Suppressor macrophage treated with lipopolysaccharide for 4 hours (primary cell): ENCODE results near the gene LANCL2.

Source experiments
- DNase-seq: peaks from one replicate; pipeline ENCODE4 v3.0.0-alpha.2; 2020

Gene LANCL2

DNA sequence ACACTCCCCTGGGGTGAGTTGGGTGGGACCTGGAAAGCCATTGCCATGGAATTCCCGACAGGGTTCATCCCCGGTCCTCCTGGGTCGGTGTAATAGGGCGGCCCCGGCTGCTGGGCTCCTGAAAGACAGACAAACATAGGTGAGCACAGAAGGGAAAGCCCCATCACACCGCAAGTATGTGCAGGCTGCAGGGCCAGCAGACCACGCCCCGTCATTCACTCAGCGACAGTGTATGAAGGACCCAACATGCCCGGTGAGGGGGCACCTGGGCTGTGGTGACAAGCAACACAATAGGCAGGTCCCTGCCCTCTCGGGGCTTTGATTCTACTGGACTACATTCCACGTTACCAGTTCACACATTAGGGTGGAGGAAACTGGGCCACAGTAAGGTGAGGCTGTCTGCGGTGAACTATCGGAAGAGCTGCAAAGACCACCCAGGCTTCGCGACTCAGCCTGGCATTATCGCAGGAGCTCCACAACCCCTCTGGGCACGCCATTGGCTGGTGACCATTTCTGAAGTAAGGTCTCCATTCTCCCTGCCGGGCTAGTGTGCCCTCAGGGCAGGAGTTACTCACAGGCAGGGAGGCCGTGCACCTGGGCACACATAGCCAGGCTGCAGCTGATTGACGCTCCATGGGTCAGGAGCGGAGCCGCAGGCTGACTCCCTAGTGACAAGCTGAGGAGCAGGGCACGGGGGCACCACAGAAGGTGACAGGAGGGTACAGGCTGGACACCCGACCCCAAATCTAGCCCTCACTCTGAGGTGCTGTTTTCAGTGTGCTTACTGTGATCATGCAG is 108.0 kb downstream of the LANCL2 start:
- DNase-seq: no peak

DNA sequence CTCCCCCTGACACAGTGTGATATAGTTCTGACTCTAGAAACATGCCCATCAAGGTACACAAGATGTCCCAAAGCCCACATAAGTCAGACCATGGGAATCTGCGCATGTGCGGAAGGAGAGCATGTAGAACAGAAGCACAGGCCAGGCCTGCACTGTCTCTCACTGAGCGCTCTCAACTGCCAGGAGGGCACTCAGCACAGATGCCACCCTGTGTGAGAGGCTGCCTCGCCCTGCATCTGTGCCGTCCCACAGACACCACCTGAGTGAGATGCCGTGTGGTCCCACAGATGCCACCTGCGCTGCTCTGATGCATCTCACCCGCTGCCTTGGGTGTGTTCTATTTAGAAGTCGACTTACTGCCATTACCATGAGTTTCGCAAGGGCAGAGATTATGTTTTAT is 108.8 kb downstream of the LANCL2 start:
- DNase-seq: no peak

GRCh38 chr7:55474944-55475854 is 110.1 kb downstream of the LANCL2 start:
- no peak for DNase-seq

DNA sequence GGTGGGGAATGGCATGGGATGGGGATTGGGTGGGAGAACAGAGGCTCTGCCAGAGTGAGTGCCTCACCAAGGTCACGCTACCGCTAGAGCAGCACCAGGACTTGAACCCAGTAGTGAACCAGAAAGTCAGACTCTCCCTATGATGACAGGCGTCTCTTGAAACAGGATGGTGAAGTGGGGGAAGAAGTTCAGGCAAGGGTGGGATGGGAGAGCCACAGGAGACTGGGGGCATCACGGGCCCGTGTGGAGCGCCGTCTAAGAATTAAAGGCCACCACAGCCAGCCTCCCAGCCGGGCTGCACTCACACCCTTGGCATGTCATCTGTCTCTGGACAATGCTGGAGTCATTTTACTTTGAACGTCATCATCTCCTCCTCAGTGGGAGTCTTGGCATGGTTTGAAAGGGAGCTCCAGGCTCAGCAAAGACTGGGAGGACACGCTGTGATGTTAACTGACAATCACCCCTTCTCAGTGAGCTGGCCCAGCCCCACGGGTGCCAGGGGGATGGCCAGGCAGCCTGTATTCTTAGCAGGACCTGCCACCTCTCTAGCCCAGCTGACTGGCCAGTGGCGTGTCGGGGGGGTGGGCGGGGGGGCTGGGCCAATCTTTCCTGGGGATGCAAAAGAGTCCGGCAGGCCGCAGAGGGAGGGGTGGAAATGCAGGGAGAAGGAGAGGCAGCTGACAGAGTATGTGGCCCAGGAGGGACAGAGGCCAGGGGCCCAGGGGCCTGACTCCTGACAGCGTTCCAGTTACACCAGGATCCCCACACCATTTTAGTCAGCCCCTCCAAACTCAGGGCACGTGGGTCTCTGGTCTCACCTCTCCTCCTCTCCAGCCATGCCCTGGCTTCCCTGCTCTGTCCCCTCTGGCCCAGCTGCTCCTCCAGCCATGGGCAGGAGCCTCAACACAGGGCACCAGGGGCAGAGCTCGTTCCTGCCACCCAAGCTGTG is 111.0 kb downstream of the LANCL2 start:
- DNase-seq: no peak

DNA sequence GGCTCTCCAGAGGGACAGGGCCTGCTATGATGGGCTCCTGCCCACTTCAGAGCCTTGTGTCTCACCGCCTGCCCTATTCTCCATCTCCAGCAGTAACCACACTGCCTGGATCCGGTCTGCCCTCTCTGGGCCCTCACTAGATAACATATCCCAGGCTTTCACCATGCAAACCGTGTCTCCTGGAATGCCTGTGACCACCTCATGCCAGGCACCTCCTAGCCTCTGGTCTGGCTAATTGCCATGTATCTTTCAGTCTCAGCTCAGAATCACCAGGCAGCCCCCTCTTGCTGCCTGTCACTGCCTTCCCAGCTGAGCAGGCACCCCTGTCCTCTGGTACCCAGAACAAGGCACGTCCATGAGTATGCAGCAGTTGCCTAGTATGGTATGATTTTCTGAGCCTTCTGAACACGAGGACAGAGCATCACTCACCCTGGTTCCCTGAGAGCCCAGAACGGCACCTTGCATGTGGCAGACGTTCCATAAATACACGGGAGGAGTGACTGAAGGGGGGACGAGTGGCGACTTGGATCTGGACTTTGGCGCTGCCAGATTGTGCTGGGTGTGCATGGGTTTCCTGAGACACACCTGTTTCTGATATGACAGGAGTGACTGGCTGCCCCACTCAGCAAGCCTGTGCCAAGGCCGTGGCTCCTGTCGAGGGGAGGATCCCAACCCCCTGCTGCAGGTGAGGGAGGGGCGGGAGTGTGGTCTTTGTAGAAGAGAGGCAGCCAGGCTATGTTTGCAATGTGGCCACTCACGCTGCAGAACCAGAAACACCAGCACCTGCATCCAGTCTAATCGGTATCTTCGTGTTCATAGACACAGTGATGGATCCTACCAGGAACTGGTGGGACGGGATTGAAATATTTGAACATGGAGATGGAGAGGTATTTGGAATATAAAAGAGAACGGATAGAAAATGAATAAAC is 112.0 kb downstream of the LANCL2 start:
- DNase-seq: no peak

DNA sequence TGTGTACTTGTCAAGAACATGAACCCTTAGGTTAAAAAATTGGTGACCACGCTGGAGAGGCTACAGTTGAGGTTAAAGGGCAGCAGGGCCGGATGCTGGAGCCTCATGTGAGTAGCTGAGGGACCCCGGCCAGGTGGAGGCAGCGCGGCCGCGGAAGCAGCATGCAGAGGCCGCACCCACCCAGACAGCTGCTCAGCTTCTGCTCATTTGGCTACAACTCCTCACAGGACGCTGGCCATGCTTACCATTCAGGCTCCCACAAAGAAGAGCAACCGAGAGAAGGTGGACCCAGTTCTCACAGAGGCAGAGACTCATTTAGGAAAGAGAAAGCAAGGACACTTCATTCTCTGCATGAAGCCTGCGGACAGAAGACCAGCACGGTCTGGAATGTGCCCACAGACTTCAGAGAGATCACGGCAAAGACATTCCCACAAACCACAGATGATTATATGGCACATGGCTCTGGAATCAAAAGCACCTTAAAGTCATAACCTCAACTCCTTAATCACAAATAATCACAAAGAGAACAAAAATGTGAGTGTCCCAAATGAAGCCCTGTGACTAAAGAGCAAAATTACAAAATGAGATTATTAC is 112.7 kb downstream of the LANCL2 start:
- no peak for DNase-seq

DNA sequence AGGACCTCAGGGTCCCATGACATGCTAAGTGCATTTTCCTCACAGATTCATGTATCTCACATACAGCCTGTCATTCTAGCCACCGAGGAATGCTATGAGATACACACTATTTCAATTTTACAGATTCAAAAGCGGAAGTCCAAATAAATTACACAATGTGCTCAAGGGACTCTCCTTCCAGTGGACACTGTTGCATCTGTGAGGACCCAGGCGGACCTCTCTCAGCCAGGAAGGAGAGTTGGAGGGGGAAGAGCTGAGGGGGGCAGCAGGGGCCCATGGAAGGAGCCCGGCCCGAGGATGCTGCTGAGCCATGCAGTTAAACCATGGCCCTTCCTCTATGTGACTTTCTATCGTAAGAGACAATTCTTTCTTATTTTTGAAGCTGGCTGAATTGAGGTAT is 113.6 kb downstream of the LANCL2 start:
- no peak for DNase-seq

DNA sequence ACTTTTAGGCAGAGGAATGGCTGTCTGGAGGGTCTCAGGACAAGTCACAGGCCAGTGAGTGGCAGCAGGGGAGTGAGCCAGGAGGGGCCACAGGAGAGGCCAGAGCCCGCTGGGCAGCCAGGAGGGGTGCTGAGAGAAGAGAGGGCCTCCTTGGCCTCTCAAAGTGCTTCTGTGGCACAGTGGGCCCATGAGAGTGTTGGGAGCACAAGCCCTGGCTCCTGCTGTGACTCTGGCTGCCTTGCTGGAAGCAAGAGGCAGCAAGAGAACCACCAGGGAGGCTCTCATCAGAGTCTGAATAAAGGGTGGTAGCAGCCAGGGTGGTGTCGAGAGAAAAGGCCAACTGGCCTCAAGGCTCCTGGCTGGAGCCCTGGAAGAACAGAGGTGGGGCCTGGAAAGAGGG is 116.0 kb downstream of the LANCL2 start:
- DNase-seq: no peak

- no peak for DNase-seq
Observed at GRCh38 chr7:55483046-55483445, 117.9 kb downstream of the LANCL2 start.
